ENCODE measurements around the gene C1orf210. TPM values are rescaled to one million over a fixed set of nuclear protein-coding genes. Genes with fewer than 3 reads are reported as not detected.

C1orf210 gene
- total and polyA plus RNA-seq, 2 donors (not counting 1 experiment from before 2014, with no cell fraction given), result not detected

GRCh38 chr1:43305461-43305860 is 20.1 kb upstream of the C1orf210 start:
- Mint-ChIP-seq H3K4me1 (no peaks in the 10 kb centered on the region), H3K27me3 (peaks cover 19% of the 10 kb centered on the region), H3K4me3 (no peak overlapping the region), H3K9me3 (ENCODE audit: insufficient read depth) (no peaks in the 10 kb centered on the region), H3K27ac (no peak overlapping the region)
- no peak overlapping the region for H3K4me2 ChIP-seq (replicated peaks; ENCODE audit: low read depth, low read length, poor library complexity, severe bottlenecking)
- H3K4me1 ChIP-seq (ENCODE audit: control insufficient read depth in 2 of 2, insufficient read depth in 2 of 2, low read length in 2 of 2), result no peaks in the 10 kb centered on the region
- H3K79me2 ChIP-seq (ENCODE audit: control insufficient read depth, insufficient read depth, low read length), result no peaks in the 10 kb centered on the region
- peaks cover 0 to 3% (median 0%) of the 10 kb centered on the region in 4 experiments for H3K27me3 ChIP-seq (replicated peaks in 1 of 4; ENCODE audit: control extremely low read depth in 1 of 4, control insufficient read depth in 3 of 4, insufficient read depth in 4 of 4, low read length in 3 of 4)
- no peak overlapping the region for H3K27ac ChIP-seq (ENCODE audit: low read length in 2 of 2)
- CTCF ChIA-PET, result no interaction called here
- H3K36me3 ChIP-seq (replicated peaks in 1 of 2; ENCODE audit: control extremely low read depth in 1 of 2, control insufficient read depth in 1 of 2, extremely low read depth in 1 of 2, insufficient read depth in 2 of 2, low read length in 1 of 2), result no peaks in the 10 kb centered on the region
- no peaks in the 10 kb centered on the region for H4K20me1 ChIP-seq (ENCODE audit: control insufficient read depth, insufficient read depth, low read length, poor library complexity, severe bottlenecking)
- H2AFZ ChIP-seq (ENCODE audit: insufficient read depth, low read depth, low read length, poor library complexity, severe bottlenecking), result no peak overlapping the region
- 65% methylated on average over 2 of the region's 3 CpGs for WGBS (ENCODE audit: insufficient coverage)
- intact Hi-C loops (cut with micrococcal nuclease), result no loop called here
- H3K4me3 ChIP-seq (ENCODE audit: control extremely low read depth in 1 of 5, extremely low read depth in 1 of 5, insufficient read depth in 1 of 5, low read depth in 2 of 5, low read length in 4 of 5), result no peak overlapping the region
- H3K9ac ChIP-seq (ENCODE audit: low read length), result no peak overlapping the region
- ATAC-seq (ENCODE audit: low read depth) (no peak), DNase-seq (no peak)
- POLR2A ChIA-PET, result no interaction called here
- TF ChIP-seq CTCF (IDR thresholded peaks at IDR 0.05) (no peak), EZH2 (IDR thresholded peaks at IDR 0.05; ENCODE audit: borderline replicate concordance, insufficient read depth, low read depth, low read length, poor library complexity, severe bottlenecking) (no peak)
- no peaks in the 10 kb centered on the region for H3K9me3 ChIP-seq (ENCODE audit: control extremely low read depth in 1 of 3, control insufficient read depth in 2 of 3, insufficient read depth in 1 of 3, low read length in 2 of 3)

GRCh38 chr1:43304771-43305300 is 19.5 kb upstream of the C1orf210 start:
- Histone ChIP-seq H3K36me3 (replicated peaks in 1 of 2; ENCODE audit: control extremely low read depth in 1 of 2, control insufficient read depth in 1 of 2, extremely low read depth in 1 of 2, insufficient read depth in 2 of 2, low read length in 1 of 2) (no peaks in the 10 kb centered on the region), H4K20me1 (ENCODE audit: control insufficient read depth, insufficient read depth, low read length, poor library complexity, severe bottlenecking) (no peaks in the 10 kb centered on the region), H3K27me3 (replicated peaks in 1 of 4; ENCODE audit: control extremely low read depth in 1 of 4, control insufficient read depth in 3 of 4, insufficient read depth in 4 of 4, low read length in 3 of 4) (peaks cover 0 to 3% (median 0%) of the 10 kb centered on the region in 4 experiments), H3K4me3 (ENCODE audit: control extremely low read depth in 1 of 5, extremely low read depth in 1 of 5, insufficient read depth in 1 of 5, low read depth in 2 of 5, low read length in 4 of 5) (no peak overlapping the region), H3K4me1 (ENCODE audit: control insufficient read depth in 2 of 2, insufficient read depth in 2 of 2, low read length in 2 of 2) (no peaks in the 10 kb centered on the region), H3K9ac (ENCODE audit: low read length) (no peak overlapping the region), H2AFZ (ENCODE audit: insufficient read depth, low read depth, low read length, poor library complexity, severe bottlenecking) (no peak overlapping the region), H3K4me2 (replicated peaks; ENCODE audit: low read depth, low read length, poor library complexity, severe bottlenecking) (no peak overlapping the region), H3K27ac (ENCODE audit: low read length in 2 of 2) (no peak overlapping the region), H3K9me3 (ENCODE audit: control extremely low read depth in 1 of 3, control insufficient read depth in 2 of 3, insufficient read depth in 1 of 3, low read length in 2 of 3) (no peaks in the 10 kb centered on the region), H3K79me2 (ENCODE audit: control insufficient read depth, insufficient read depth, low read length) (no peaks in the 10 kb centered on the region)
- H3K27me3 Mint-ChIP-seq, result peaks cover 19% of the 10 kb centered on the region
- intact Hi-C loops (cut with micrococcal nuclease), result no loop called here
- 96% methylated on average over 36 of the region's 46 CpGs for WGBS (ENCODE audit: insufficient coverage)
- H3K4me1 Mint-ChIP-seq, result no peaks in the 10 kb centered on the region
- no peak for TF ChIP-seq CTCF (IDR thresholded peaks at IDR 0.05)
- TF ChIP-seq EZH2 (IDR thresholded peaks at IDR 0.05; ENCODE audit: borderline replicate concordance, insufficient read depth, low read depth, low read length, poor library complexity, severe bottlenecking), result no peak
- CTCF ChIA-PET, result no interaction called here
- H3K27ac Mint-ChIP-seq, result no peak overlapping the region
- POLR2A ChIA-PET, result no interaction called here
- H3K9me3 Mint-ChIP-seq (ENCODE audit: insufficient read depth), result no peaks in the 10 kb centered on the region
- no peak for DNase-seq
- H3K4me3 Mint-ChIP-seq, result no peak overlapping the region
- ATAC-seq (ENCODE audit: low read depth), result no peak
